ENCODE measurements around the gene EMD.

DNA sequence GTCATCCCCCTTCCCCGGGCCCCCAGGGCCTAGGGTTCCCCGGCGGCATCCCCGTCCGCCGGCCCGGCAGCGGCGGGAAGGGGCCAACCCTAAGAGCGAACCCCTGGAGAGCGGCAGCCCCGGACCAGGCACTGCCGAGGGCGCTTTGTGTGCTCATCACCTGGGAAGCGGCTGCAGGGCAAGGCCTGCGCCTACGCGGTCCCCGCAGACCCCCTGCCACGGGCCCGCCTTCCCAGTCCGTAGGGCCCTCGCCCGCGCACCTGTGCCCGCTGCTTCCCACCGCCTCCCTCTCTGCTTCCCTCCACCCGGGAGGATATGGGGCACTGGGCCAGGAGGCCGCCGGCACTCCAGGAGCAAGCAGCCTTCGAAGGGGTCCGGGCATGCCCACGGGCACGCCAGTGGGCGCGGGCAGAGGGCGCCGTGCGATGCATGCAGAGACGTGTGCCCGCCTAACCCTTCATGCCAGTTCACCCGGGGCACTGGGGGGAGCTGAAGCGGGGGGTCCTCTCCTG, 7.2 kb upstream of the EMD start:
- TF ChIP-seq SIN3A (IDR thresholded peaks at IDR 0.05; ENCODE audit: borderline replicate concordance, insufficient read depth, low read length) (no peak), POLR2AphosphoS5 (IDR thresholded peaks at IDR 0.05; ENCODE audit: low read depth, low read length) (no peak)

All from PFSK-1 (cell line).